ENCODE measurements around the gene CRELD2.

Gene CRELD2

DNA sequence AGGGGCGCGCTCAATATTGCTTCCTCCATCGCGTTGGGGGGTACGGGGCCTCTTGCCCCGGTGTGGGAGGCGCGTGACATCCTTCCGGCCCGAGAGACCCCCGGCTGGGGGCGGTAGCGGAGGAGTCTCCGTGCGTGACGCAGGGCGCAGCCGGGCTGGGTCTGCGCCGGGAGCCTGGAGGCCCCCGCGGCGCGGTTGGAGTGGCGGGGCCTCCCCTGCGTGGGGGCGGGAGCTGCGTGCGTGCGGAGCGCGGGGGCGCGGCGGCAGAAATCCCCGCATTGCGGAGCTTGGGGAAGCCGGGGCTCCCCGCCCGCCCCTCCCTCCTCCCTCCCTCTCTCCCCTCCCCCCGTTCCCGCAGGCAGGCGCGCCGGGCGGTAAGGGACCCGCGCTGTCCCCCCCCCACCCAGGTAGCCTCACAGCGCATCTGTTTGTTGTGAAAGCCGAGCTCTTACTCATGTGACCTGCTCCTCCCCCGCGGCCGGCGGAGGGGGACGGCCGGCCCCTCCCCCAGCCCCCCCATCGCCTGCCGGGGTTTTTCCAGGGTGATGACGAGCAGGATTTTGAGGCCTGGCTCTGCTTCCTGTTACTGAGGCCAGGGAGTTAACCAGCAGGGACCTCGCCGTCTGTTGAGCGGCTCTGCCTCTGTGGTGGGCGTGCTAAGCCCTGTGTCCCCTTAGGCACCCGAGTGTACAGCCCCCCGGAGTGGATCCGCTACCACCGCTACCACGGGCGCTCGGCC is 43.7 kb downstream of the CRELD2 start:
- TF ChIP-seq, protein P1, sequence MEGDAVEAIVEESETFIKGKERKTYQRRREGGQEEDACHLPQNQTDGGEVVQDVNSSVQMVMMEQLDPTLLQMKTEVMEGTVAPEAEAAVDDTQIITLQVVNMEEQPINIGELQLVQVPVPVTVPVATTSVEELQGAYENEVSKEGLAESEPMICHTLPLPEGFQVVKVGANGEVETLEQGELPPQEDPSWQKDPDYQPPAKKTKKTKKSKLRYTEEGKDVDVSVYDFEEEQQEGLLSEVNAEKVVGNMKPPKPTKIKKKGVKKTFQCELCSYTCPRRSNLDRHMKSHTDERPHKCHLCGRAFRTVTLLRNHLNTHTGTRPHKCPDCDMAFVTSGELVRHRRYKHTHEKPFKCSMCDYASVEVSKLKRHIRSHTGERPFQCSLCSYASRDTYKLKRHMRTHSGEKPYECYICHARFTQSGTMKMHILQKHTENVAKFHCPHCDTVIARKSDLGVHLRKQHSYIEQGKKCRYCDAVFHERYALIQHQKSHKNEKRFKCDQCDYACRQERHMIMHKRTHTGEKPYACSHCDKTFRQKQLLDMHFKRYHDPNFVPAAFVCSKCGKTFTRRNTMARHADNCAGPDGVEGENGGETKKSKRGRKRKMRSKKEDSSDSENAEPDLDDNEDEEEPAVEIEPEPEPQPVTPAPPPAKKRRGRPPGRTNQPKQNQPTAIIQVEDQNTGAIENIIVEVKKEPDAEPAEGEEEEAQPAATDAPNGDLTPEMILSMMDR (IDR thresholded peaks at IDR 0.05; ENCODE audit: control extremely low read depth, extremely low read depth, low read depth, missing control alignments), result no peak
- CTCF ChIA-PET, result interaction anchor here (1.0 to 1.7 kb wide), 4 partner anchors 29 to 68 kb away, joined by 3 to 10 read pairs (median 4); no protein-coding TSS in a partner anchor
- POLR2A ChIA-PET, result interaction anchor here (0.6 to 2.2 kb wide), 7 partner anchors 9 to 546 kb away, joined by 3 to 10 read pairs (median 6); partner anchors contain the start of gene LMF2
- DNase-seq (ENCODE audit: extremely low spot score), result peak; percentile 84

DNA sequence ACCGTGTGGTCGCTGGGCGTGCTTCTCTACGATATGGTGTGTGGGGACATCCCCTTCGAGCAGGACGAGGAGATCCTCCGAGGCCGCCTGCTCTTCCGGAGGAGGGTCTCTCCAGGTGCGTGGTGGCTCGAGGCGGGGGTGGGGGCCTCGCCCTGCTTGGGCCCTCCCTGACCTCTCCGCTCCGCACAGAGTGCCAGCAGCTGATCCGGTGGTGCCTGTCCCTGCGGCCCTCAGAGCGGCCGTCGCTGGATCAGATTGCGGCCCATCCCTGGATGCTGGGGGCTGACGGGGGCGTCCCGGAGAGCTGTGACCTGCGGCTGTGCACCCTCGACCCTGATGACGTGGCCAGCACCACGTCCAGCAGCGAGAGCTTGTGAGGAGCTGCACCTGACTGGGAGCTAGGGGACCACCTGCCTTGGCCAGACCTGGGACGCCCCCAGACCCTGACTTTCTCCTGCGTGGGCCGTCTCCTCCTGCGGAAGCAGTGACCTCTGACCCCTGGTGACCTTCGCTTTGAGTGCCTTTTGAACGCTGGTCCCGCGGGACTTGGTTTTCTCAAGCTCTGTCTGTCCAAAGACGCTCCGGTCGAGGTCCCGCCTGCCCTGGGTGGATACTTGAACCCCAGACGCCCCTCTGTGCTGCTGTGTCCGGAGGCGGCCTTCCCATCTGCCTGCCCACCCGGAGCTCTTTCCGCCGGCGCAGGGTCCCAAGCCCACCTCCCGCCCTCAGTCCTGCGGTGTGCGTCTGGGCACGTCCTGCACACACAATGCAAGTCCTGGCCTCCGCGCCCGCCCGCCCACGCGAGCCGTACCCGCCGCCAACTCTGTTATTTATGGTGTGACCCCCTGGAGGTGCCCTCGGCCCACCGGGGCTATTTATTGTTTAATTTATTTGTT is 44.6 kb downstream of the CRELD2 start:
- TF ChIP-seq, protein P1 (IDR thresholded peaks at IDR 0.05; ENCODE audit: control extremely low read depth, extremely low read depth, low read depth, missing control alignments), result no peak
- no peak for DNase-seq (ENCODE audit: extremely low spot score)
- CTCF ChIA-PET, result interaction anchor here (1.0 to 1.7 kb wide), 4 partner anchors 9 to 32 kb away, joined by 3 to 10 read pairs (median 4); no protein-coding TSS in a partner anchor
- POLR2A ChIA-PET, result interaction anchor here (0.6 to 2.2 kb wide), 6 partner anchors 8 to 545 kb away, joined by 4 to 10 read pairs (median 6); partner anchors contain the start of gene LMF2

DNA sequence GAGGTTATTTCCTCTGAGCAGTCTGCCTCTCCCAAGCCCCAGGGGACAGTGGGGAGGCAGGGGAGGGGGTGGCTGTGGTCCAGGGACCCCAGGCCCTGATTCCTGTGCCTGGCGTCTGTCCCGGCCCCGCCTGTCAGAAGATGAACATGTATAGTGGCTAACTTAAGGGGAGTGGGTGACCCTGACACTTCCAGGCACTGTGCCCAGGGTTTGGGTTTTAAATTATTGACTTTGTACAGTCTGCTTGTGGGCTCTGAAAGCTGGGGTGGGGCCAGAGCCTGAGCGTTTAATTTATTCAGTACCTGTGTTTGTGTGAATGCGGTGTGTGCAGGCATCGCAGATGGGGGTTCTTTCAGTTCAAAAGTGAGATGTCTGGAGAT is 45.2 kb downstream of the CRELD2 start:
- TF ChIP-seq, protein P1 (IDR thresholded peaks at IDR 0.05; ENCODE audit: control extremely low read depth, extremely low read depth, low read depth, missing control alignments), result no peak
- ChIA-PET CTCF (interaction anchor here (1.1 to 1.7 kb wide), 2 partner anchors 8 to 33 kb away, joined by 4 to 10 read pairs; no protein-coding TSS in a partner anchor), POLR2A (no interaction called here)
- no peak for DNase-seq (ENCODE audit: extremely low spot score)

DNA sequence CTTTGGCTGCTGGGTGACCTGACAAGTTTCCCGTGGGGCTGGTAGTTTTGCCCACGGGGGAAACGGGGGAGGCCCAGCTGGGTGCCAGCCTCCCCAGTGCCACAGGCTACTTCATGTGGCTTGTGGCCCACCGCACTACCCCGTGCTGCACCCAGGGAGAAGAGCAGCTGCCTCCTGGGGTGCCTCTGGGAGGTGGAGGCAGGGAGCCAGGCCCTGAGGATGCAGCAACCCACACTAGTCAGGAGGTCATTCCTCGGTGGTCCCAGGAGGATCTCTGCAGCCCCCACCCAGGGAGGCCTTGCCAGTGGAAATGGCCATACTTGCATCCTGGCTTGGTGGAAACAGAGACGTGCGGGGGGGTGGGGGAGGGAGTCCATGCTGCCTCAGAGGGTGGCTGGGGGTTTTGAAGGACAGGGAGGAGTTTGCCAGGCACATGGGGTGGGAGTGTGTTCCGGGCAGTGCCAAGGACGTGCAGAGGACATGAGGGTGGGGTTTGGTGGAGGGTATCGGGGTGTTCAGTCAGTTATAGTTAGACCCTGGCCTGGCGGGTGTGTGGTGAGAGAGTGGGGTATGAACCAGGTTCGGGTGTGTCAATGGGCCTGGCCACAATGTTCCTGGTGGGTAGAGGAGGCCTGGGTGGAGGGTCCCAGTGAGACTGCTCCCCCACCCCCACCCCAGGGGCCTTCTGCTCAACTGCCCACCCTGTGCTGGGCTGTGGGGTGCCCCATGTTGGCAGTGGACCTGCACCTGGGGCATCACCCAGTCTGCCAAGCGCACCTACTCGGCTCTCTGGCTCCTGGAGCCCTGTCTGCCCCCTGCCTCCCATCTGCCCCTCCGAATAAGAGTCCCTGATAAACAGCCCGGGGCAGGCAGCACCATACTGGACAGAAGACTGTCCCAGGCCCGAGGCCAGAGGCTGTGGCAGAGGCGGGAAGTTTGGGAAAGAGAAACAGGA is 46.0 kb downstream of the CRELD2 start:
- CTCF ChIA-PET, result no interaction called here
- POLR2A ChIA-PET, result no interaction called here
- TF ChIP-seq, protein P1 (IDR thresholded peaks at IDR 0.05; ENCODE audit: control extremely low read depth, extremely low read depth, low read depth, missing control alignments), result no peak
- no peak for DNase-seq (ENCODE audit: extremely low spot score)

DNA sequence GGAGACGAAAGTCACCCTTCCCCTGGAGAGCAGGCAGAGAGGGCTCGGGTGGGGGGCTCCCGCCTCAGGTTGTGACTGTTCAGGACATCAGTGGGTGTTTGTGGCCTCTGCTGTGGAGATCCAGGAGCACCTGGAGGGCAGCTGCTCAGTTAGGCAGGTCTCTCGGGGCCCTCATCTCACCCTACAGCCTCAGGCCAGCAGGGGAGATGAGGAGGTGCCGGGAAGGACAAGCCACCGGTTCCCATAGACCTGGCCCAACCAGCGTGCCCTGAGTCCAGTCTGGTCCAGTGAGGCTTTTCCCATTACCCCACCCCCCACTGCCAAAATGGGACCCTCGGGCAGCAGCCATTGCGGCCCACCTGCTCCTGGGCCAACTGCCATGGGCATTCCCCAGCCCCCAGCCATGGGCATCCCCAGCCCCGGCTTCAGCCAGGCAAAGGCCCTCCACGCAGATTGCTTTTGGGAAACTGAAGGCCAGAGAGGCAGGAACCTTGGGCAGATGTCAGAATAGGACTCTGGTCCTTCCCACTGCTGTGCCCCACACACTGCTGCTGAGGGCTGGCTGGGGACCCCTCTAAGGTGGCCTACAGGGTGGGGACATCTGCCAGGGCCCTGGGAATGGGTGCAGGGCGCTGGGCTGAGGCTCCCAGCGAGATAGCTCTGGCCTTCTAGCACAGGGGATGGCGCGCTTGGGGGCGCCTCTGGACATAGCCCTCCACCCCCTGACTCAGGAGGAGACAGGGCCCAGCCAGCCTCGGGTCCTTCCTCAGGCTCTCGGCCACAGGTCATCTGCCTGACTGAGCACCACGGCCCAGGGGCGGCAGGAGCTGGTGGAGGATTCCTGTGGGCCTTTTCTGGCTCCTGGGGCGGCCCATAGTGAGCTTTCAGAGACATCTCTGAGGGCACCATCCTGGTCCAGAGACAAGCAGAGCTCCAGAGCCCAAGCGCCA is 46.9 kb downstream of the CRELD2 start:
- ChIA-PET CTCF (no interaction called here), POLR2A (no interaction called here)
- TF ChIP-seq, protein P1 (IDR thresholded peaks at IDR 0.05; ENCODE audit: control extremely low read depth, extremely low read depth, low read depth, missing control alignments), result no peak
- no peak for DNase-seq (ENCODE audit: extremely low spot score)

All from GM10248 (cell line).